ENCODE data around the gene USH2A.

The USH2A gene

GRCh38 chr1:216222288-216222687, 201.0 kb downstream of the USH2A start:
- FAIRE-seq: no peak
- no peak for TF ChIP-seq POLR2A (IDR thresholded peaks at IDR 0.05; ENCODE audit: low read depth, low read length)
- no peak for TF ChIP-seq POLR2AphosphoS5 (IDR thresholded peaks at IDR 0.05; ENCODE audit: low read depth, low read length)
- TF ChIP-seq TAF1 (IDR thresholded peaks at IDR 0.05; ENCODE audit: borderline replicate concordance, low read depth, low read length): no peak
- DNase-seq (ENCODE audit: insufficient read length): no peak

- no peak for TF ChIP-seq TAF1 (IDR thresholded peaks at IDR 0.05; ENCODE audit: borderline replicate concordance, low read depth, low read length)
- TF ChIP-seq POLR2AphosphoS5 (IDR thresholded peaks at IDR 0.05; ENCODE audit: low read depth, low read length): no peak
- TF ChIP-seq POLR2A (IDR thresholded peaks at IDR 0.05; ENCODE audit: low read depth, low read length): no peak
- peak; percentile 9 for FAIRE-seq
Measured at GRCh38 chr1:216221260-216221700, 202.0 kb downstream of the USH2A start.

GRCh38 chr1:216216305-216216704, 206.9 kb downstream of the USH2A start:
- no peak for DNase-seq (ENCODE audit: insufficient read length)
- no peak for FAIRE-seq
- no peak for TF ChIP-seq TAF1 (IDR thresholded peaks at IDR 0.05; ENCODE audit: borderline replicate concordance, low read depth, low read length)
- no peak for TF ChIP-seq POLR2AphosphoS5 (IDR thresholded peaks at IDR 0.05; ENCODE audit: low read depth, low read length)
- no peak for TF ChIP-seq POLR2A (IDR thresholded peaks at IDR 0.05; ENCODE audit: low read depth, low read length)

More at GRCh38 chr1:216221260-216221700, 202.0 kb downstream of the USH2A start:
- no peak for DNase-seq (ENCODE audit: insufficient read length)

- FAIRE-seq: no peak
- DNase-seq (ENCODE audit: insufficient read length): no peak
- no peak for TF ChIP-seq POLR2AphosphoS5 (IDR thresholded peaks at IDR 0.05; ENCODE audit: low read depth, low read length)
- no peak for TF ChIP-seq POLR2A (IDR thresholded peaks at IDR 0.05; ENCODE audit: low read depth, low read length)
Measured at GRCh38 chr1:216215169-216215568, 208.1 kb downstream of the USH2A start.

- FAIRE-seq (no peak), DNase-seq (ENCODE audit: insufficient read length) (no peak)
- TF ChIP-seq POLR2A (IDR thresholded peaks at IDR 0.05; ENCODE audit: low read depth, low read length) (no peak), TAF1 (IDR thresholded peaks at IDR 0.05; ENCODE audit: borderline replicate concordance, low read depth, low read length) (no peak), POLR2AphosphoS5 (IDR thresholded peaks at IDR 0.05; ENCODE audit: low read depth, low read length) (no peak)
Measured at GRCh38 chr1:216212826-216213225, 210.4 kb downstream of the USH2A start.

- FAIRE-seq: no peak
- no peak for TF ChIP-seq TAF1 (IDR thresholded peaks at IDR 0.05; ENCODE audit: borderline replicate concordance, low read depth, low read length)
- TF ChIP-seq POLR2A (IDR thresholded peaks at IDR 0.05; ENCODE audit: low read depth, low read length): no peak
- no peak for TF ChIP-seq POLR2AphosphoS5 (IDR thresholded peaks at IDR 0.05; ENCODE audit: low read depth, low read length)
- no peak for DNase-seq (ENCODE audit: insufficient read length)
Measured at GRCh38 chr1:216210081-216210480, 213.2 kb downstream of the USH2A start.

- FAIRE-seq (no peak), DNase-seq (ENCODE audit: insufficient read length) (no peak)
- TF ChIP-seq TAF1 (IDR thresholded peaks at IDR 0.05; ENCODE audit: borderline replicate concordance, low read depth, low read length) (no peak), POLR2AphosphoS5 (IDR thresholded peaks at IDR 0.05; ENCODE audit: low read depth, low read length) (no peak), POLR2A (IDR thresholded peaks at IDR 0.05; ENCODE audit: low read depth, low read length) (no peak)
Measured at GRCh38 chr1:216209125-216209524, 214.1 kb downstream of the USH2A start.

GRCh38 chr1:216207154-216207553, 216.1 kb downstream of the USH2A start:
- TF ChIP-seq POLR2AphosphoS5 (IDR thresholded peaks at IDR 0.05; ENCODE audit: low read depth, low read length) (no peak), TAF1 (IDR thresholded peaks at IDR 0.05; ENCODE audit: borderline replicate concordance, low read depth, low read length) (no peak), POLR2A (IDR thresholded peaks at IDR 0.05; ENCODE audit: low read depth, low read length) (no peak)
- no peak for FAIRE-seq
- no peak for DNase-seq (ENCODE audit: insufficient read length)

- TF ChIP-seq POLR2A (IDR thresholded peaks at IDR 0.05; ENCODE audit: low read depth, low read length) (no peak), POLR2AphosphoS5 (IDR thresholded peaks at IDR 0.05; ENCODE audit: low read depth, low read length) (no peak), TAF1 (IDR thresholded peaks at IDR 0.05; ENCODE audit: borderline replicate concordance, low read depth, low read length) (no peak)
- DNase-seq (ENCODE audit: insufficient read length) (no peak), FAIRE-seq (no peak)
Measured at GRCh38 chr1:216205176-216205575, 218.1 kb downstream of the USH2A start.

- FAIRE-seq: no peak
- DNase-seq (ENCODE audit: insufficient read length): no peak
- TF ChIP-seq POLR2AphosphoS5 (IDR thresholded peaks at IDR 0.05; ENCODE audit: low read depth, low read length): no peak
- no peak for TF ChIP-seq TAF1 (IDR thresholded peaks at IDR 0.05; ENCODE audit: borderline replicate concordance, low read depth, low read length)
- no peak for TF ChIP-seq POLR2A (IDR thresholded peaks at IDR 0.05; ENCODE audit: low read depth, low read length)
Measured at GRCh38 chr1:216201946-216202345, 221.3 kb downstream of the USH2A start.

GRCh38 chr1:216200941-216201340, 222.3 kb downstream of the USH2A start:
- no peak for FAIRE-seq
- no peak for DNase-seq (ENCODE audit: insufficient read length)
- TF ChIP-seq POLR2A (IDR thresholded peaks at IDR 0.05; ENCODE audit: low read depth, low read length) (no peak), TAF1 (IDR thresholded peaks at IDR 0.05; ENCODE audit: borderline replicate concordance, low read depth, low read length) (no peak)

GRCh38 chr1:216194721-216195120, 228.5 kb downstream of the USH2A start:
- DNase-seq (ENCODE audit: insufficient read length): no peak
- FAIRE-seq: no peak
- TF ChIP-seq POLR2AphosphoS5 (IDR thresholded peaks at IDR 0.05; ENCODE audit: low read depth, low read length) (no peak), POLR2A (IDR thresholded peaks at IDR 0.05; ENCODE audit: low read depth, low read length) (no peak), TAF1 (IDR thresholded peaks at IDR 0.05; ENCODE audit: borderline replicate concordance, low read depth, low read length) (no peak)
